GM12874 (cell line): ENCODE results near the gene RNFT2.

Experiments
- CTCF ChIP-seq: IDR thresholded peaks from 2 replicates; pipeline ENCODE4 v1.5.1; 2011; ENCODE audit warnings: low read depth, mild to moderate bottlenecking, control low read depth, low read length, moderate library complexity; ENCODE audit not compliant: insufficient read depth

Gene RNFT2

GRCh38 chr12:116700066-116700465 lies 38.0 kb upstream of the RNFT2 start:
- TF ChIP-seq CTCF = no peak

- TF ChIP-seq CTCF = no peak
Observed at GRCh38 chr12:116701432-116701831, 36.7 kb upstream of the RNFT2 start.

- TF ChIP-seq CTCF = peak; percentile 86
Observed at GRCh38 chr12:116703214-116703795, 34.8 kb upstream of the RNFT2 start.

GRCh38 chr12:116707751-116708150 lies 30.4 kb upstream of the RNFT2 start:
- TF ChIP-seq CTCF = no peak

GRCh38 chr12:116708826-116709756 lies 29.0 kb upstream of the RNFT2 start:
- TF ChIP-seq CTCF = peak; percentile 61

- TF ChIP-seq CTCF = no peak
Observed at GRCh38 chr12:116709768-116710167, 28.3 kb upstream of the RNFT2 start.

- TF ChIP-seq CTCF = no peak
Observed at GRCh38 chr12:116710370-116711150, 27.6 kb upstream of the RNFT2 start.
